ENCODE data around the gene PTPRC.

The PTPRC gene

GRCh38 chr1:198628067-198628455, 10.8 kb upstream of the PTPRC start:
- no peak overlapping the region for H2BK120ac ChIP-seq (ENCODE audit: low read depth, low read length)
- H3K36me3 ChIP-seq (ENCODE audit: control insufficient read depth in 1 of 2, insufficient read depth in 2 of 2, low read depth in 1 of 2, low read length in 2 of 2) = no peaks in the 10 kb centered on the region
- no peaks in the 10 kb centered on the region for H3K4me1 ChIP-seq (ENCODE audit: control insufficient read depth, insufficient read depth, low read depth, low read length)
- H2BK15ac ChIP-seq (ENCODE audit: low read depth, poor library complexity, severe bottlenecking) = no peak overlapping the region
- DNase-seq = no peak
- H3K23ac ChIP-seq (ENCODE audit: low read length in 2 of 2) = no peak overlapping the region
- no peak overlapping the region for H4K91ac ChIP-seq (ENCODE audit: low read length)
- no peak overlapping the region for H2BK12ac ChIP-seq (ENCODE audit: low read length in 2 of 2)
- no peak overlapping the region for H3K4me3 ChIP-seq (ENCODE audit: insufficient read depth in 1 of 2, low read depth in 1 of 2, low read length in 2 of 2)
- H3K27ac ChIP-seq (ENCODE audit: low read length, poor library complexity, severe bottlenecking) = no peak overlapping the region
- no peak overlapping the region for H3K14ac ChIP-seq (ENCODE audit: low read length in 2 of 2)
- H4K8ac ChIP-seq (ENCODE audit: low read length) = no peak overlapping the region
- H3K79me1 ChIP-seq (replicated peaks; ENCODE audit: low read length, poor library complexity, severe bottlenecking) = no peaks in the 10 kb centered on the region
- no peak overlapping the region for H2BK5ac ChIP-seq (ENCODE audit: low read depth, low read length, poor library complexity, severe bottlenecking)
- no peak overlapping the region for H3K18ac ChIP-seq (ENCODE audit: low read depth in 1 of 2, low read length in 2 of 2)
- no peak overlapping the region for H2AFZ ChIP-seq (ENCODE audit: low read depth, low read length)
- no peak overlapping the region for H3K4ac ChIP-seq (ENCODE audit: low read depth in 1 of 2, low read length in 2 of 2)
- H3K9ac ChIP-seq (ENCODE audit: low read length) = no peak overlapping the region
- no peak overlapping the region for H2AK5ac ChIP-seq (ENCODE audit: low read length, severe bottlenecking)
- no peaks in the 10 kb centered on the region for H3K9me3 ChIP-seq (ENCODE audit: control insufficient read depth, low read length)
- H3K27me3 ChIP-seq (ENCODE audit: control insufficient read depth in 1 of 2, insufficient read depth in 1 of 2, low read length in 2 of 2) = no peaks in the 10 kb centered on the region
- H3K4me2 ChIP-seq (ENCODE audit: low read length, poor library complexity, severe bottlenecking) = no peak overlapping the region

- no peak overlapping the region for H2BK120ac ChIP-seq (ENCODE audit: low read depth, low read length)
- no peak overlapping the region for H4K8ac ChIP-seq (ENCODE audit: low read length)
- no peak overlapping the region for H2AK5ac ChIP-seq (ENCODE audit: low read length, severe bottlenecking)
- no peaks in the 10 kb centered on the region for H3K79me1 ChIP-seq (replicated peaks; ENCODE audit: low read length, poor library complexity, severe bottlenecking)
- no peaks in the 10 kb centered on the region for H3K9me3 ChIP-seq (ENCODE audit: control insufficient read depth, low read length)
- H2AFZ ChIP-seq (ENCODE audit: low read depth, low read length) = no peak overlapping the region
- no peak overlapping the region for H3K23ac ChIP-seq (ENCODE audit: low read length in 2 of 2)
- H4K91ac ChIP-seq (ENCODE audit: low read length) = no peak overlapping the region
- no peak for DNase-seq
- H3K36me3 ChIP-seq (ENCODE audit: control insufficient read depth in 1 of 2, insufficient read depth in 2 of 2, low read depth in 1 of 2, low read length in 2 of 2) = no peaks in the 10 kb centered on the region
- no peaks in the 10 kb centered on the region for H3K27me3 ChIP-seq (ENCODE audit: control insufficient read depth in 1 of 2, insufficient read depth in 1 of 2, low read length in 2 of 2)
- no peaks in the 10 kb centered on the region for H3K4me1 ChIP-seq (ENCODE audit: control insufficient read depth, insufficient read depth, low read depth, low read length)
- H2BK12ac ChIP-seq (ENCODE audit: low read length in 2 of 2) = no peak overlapping the region
- no peak overlapping the region for H3K27ac ChIP-seq (ENCODE audit: low read length, poor library complexity, severe bottlenecking)
- no peak overlapping the region for H3K4me2 ChIP-seq (ENCODE audit: low read length, poor library complexity, severe bottlenecking)
- no peak overlapping the region for H3K4me3 ChIP-seq (ENCODE audit: insufficient read depth in 1 of 2, low read depth in 1 of 2, low read length in 2 of 2)
- no peak overlapping the region for H3K18ac ChIP-seq (ENCODE audit: low read depth in 1 of 2, low read length in 2 of 2)
- H3K14ac ChIP-seq (ENCODE audit: low read length in 2 of 2) = no peak overlapping the region
- no peak overlapping the region for H3K9ac ChIP-seq (ENCODE audit: low read length)
- no peak overlapping the region for H3K4ac ChIP-seq (ENCODE audit: low read depth in 1 of 2, low read length in 2 of 2)
- no peak overlapping the region for H2BK15ac ChIP-seq (ENCODE audit: low read depth, poor library complexity, severe bottlenecking)
- H2BK5ac ChIP-seq (ENCODE audit: low read depth, low read length, poor library complexity, severe bottlenecking) = no peak overlapping the region
Measured at GRCh38 chr1:198629610-198630009, 9.2 kb upstream of the PTPRC start.

GRCh38 chr1:198630863-198631262, 8.0 kb upstream of the PTPRC start:
- no peak overlapping the region for H2BK120ac ChIP-seq (ENCODE audit: low read depth, low read length)
- no peak overlapping the region for H3K4ac ChIP-seq (ENCODE audit: low read depth in 1 of 2, low read length in 2 of 2)
- H3K14ac ChIP-seq (ENCODE audit: low read length in 2 of 2) = no peak overlapping the region
- H3K36me3 ChIP-seq (ENCODE audit: control insufficient read depth in 1 of 2, insufficient read depth in 2 of 2, low read depth in 1 of 2, low read length in 2 of 2) = no peaks in the 10 kb centered on the region
- no CpG with 5 or more reads among the region's 1 CpG for WGBS
- no peak for DNase-seq
- no peak overlapping the region for H4K91ac ChIP-seq (ENCODE audit: low read length)
- H3K27me3 ChIP-seq (ENCODE audit: control insufficient read depth in 1 of 2, insufficient read depth in 1 of 2, low read length in 2 of 2) = no peaks in the 10 kb centered on the region
- no peak overlapping the region for H2BK12ac ChIP-seq (ENCODE audit: low read length in 2 of 2)
- H2AK5ac ChIP-seq (ENCODE audit: low read length, severe bottlenecking) = no peak overlapping the region
- no peak overlapping the region for H3K4me3 ChIP-seq (ENCODE audit: insufficient read depth in 1 of 2, low read depth in 1 of 2, low read length in 2 of 2)
- H2BK15ac ChIP-seq (ENCODE audit: low read depth, poor library complexity, severe bottlenecking) = no peak overlapping the region
- no peaks in the 10 kb centered on the region for H3K4me1 ChIP-seq (ENCODE audit: control insufficient read depth, insufficient read depth, low read depth, low read length)
- no peak overlapping the region for H3K4me2 ChIP-seq (ENCODE audit: low read length, poor library complexity, severe bottlenecking)
- no peak overlapping the region for H3K27ac ChIP-seq (ENCODE audit: low read length, poor library complexity, severe bottlenecking)
- no peak overlapping the region for H3K9ac ChIP-seq (ENCODE audit: low read length)
- H2BK5ac ChIP-seq (ENCODE audit: low read depth, low read length, poor library complexity, severe bottlenecking) = no peak overlapping the region
- H3K18ac ChIP-seq (ENCODE audit: low read depth in 1 of 2, low read length in 2 of 2) = no peak overlapping the region
- H3K79me1 ChIP-seq (replicated peaks; ENCODE audit: low read length, poor library complexity, severe bottlenecking) = no peaks in the 10 kb centered on the region
- H3K23ac ChIP-seq (ENCODE audit: low read length in 2 of 2) = no peak overlapping the region
- no peak overlapping the region for H2AFZ ChIP-seq (ENCODE audit: low read depth, low read length)
- no peak overlapping the region for H4K8ac ChIP-seq (ENCODE audit: low read length)
- no peaks in the 10 kb centered on the region for H3K9me3 ChIP-seq (ENCODE audit: control insufficient read depth, low read length)

GRCh38 chr1:198631292-198631691, 7.5 kb upstream of the PTPRC start:
- no peak overlapping the region for H2AK5ac ChIP-seq (ENCODE audit: low read length, severe bottlenecking)
- no peak overlapping the region for H3K4me2 ChIP-seq (ENCODE audit: low read length, poor library complexity, severe bottlenecking)
- no peak overlapping the region for H3K27ac ChIP-seq (ENCODE audit: low read length, poor library complexity, severe bottlenecking)
- no peaks in the 10 kb centered on the region for H3K4me1 ChIP-seq (ENCODE audit: control insufficient read depth, insufficient read depth, low read depth, low read length)
- H3K36me3 ChIP-seq (ENCODE audit: control insufficient read depth in 1 of 2, insufficient read depth in 2 of 2, low read depth in 1 of 2, low read length in 2 of 2) = no peaks in the 10 kb centered on the region
- no peak overlapping the region for H3K14ac ChIP-seq (ENCODE audit: low read length in 2 of 2)
- no peaks in the 10 kb centered on the region for H3K27me3 ChIP-seq (ENCODE audit: control insufficient read depth in 1 of 2, insufficient read depth in 1 of 2, low read length in 2 of 2)
- no peak overlapping the region for H3K4ac ChIP-seq (ENCODE audit: low read depth in 1 of 2, low read length in 2 of 2)
- no peak overlapping the region for H4K91ac ChIP-seq (ENCODE audit: low read length)
- no peak for DNase-seq
- no peak overlapping the region for H3K4me3 ChIP-seq (ENCODE audit: insufficient read depth in 1 of 2, low read depth in 1 of 2, low read length in 2 of 2)
- H3K9me3 ChIP-seq (ENCODE audit: control insufficient read depth, low read length) = no peaks in the 10 kb centered on the region
- no peak overlapping the region for H3K18ac ChIP-seq (ENCODE audit: low read depth in 1 of 2, low read length in 2 of 2)
- no peak overlapping the region for H2BK120ac ChIP-seq (ENCODE audit: low read depth, low read length)
- H3K23ac ChIP-seq (ENCODE audit: low read length in 2 of 2) = no peak overlapping the region
- no peak overlapping the region for H3K9ac ChIP-seq (ENCODE audit: low read length)
- H4K8ac ChIP-seq (ENCODE audit: low read length) = no peak overlapping the region
- H3K79me1 ChIP-seq (replicated peaks; ENCODE audit: low read length, poor library complexity, severe bottlenecking) = no peaks in the 10 kb centered on the region
- no peak overlapping the region for H2BK12ac ChIP-seq (ENCODE audit: low read length in 2 of 2)
- H2BK15ac ChIP-seq (ENCODE audit: low read depth, poor library complexity, severe bottlenecking) = no peak overlapping the region
- H2BK5ac ChIP-seq (ENCODE audit: low read depth, low read length, poor library complexity, severe bottlenecking) = no peak overlapping the region
- H2AFZ ChIP-seq (ENCODE audit: low read depth, low read length) = no peak overlapping the region
- 33% methylated on average over 1 of the region's 1 CpG for WGBS

Measured in mesenchymal stem cell (in vitro differentiated cells and primary cell).